Nephron progenitor cell (in vitro differentiated cells): ENCODE results near the gene ANKHD1.
A peak's percentile ranks its signal among the peaks of the same experiment; 100 is the strongest.

Experiments used
- DNase-seq: peaks from one replicate; pipeline ENCODE4 v3.0.0; 2021
- H3K27ac Mint-ChIP-seq: 2 replicates; pipeline ENCODE4 v1.8.0; 2021; ENCODE audit warnings: mild to moderate bottlenecking, moderate library complexity, mixed read lengths
- H3K27me3 Mint-ChIP-seq: 2 replicates; pipeline ENCODE4 v1.8.0; 2021; ENCODE audit warnings: mild to moderate bottlenecking, low read depth, mixed read lengths; ENCODE audit not compliant: poor library complexity
- H3K36me3 Mint-ChIP-seq: 2 replicates; pipeline ENCODE4 v1.8.0; 2021; ENCODE audit warnings: low read depth, mixed read lengths
- H3K4me1 Mint-ChIP-seq: 2 replicates; pipeline ENCODE4 v1.8.0; 2021; ENCODE audit warnings: mixed read lengths
- H3K4me3 Mint-ChIP-seq: 2 replicates; pipeline ENCODE4 v1.8.0; 2021; ENCODE audit warnings: mild to moderate bottlenecking, moderate library complexity, mixed read lengths
- H3K9me3 Mint-ChIP-seq: 2 replicates; pipeline ENCODE4 v1.8.0; 2021; ENCODE audit warnings: mild to moderate bottlenecking, moderate library complexity, mixed read lengths
- TF ChIP-seq, protein P1 (sequence below): fragments of 200-600 bp; sonication (generic); IDR thresholded peaks from 2 replicates; pipeline ENCODE4 v1.5.0; 2021; ENCODE audit warnings: antibody characterized with exemption

ANKHD1 gene

DNA sequence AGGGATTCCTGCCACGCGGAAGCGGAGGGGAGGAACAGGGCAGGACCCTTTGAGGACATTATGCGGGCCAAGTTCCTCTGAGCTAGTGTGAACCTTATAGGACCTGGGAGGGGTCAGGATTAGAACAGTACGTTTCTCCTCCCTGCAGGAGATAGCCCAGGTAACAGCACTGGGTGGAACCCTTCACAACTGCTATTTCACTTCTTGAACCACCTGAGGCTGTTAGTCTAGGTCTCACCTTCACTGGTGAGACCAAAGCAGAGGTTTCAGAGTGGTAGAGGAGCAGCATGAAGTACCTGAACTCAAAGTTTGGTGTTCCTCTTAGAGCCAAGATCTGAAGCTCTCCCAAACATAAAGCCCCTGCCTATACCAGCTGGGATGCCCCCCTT lies 146.7 kb downstream of the ANKHD1 start:
- TF ChIP-seq, protein P1, sequence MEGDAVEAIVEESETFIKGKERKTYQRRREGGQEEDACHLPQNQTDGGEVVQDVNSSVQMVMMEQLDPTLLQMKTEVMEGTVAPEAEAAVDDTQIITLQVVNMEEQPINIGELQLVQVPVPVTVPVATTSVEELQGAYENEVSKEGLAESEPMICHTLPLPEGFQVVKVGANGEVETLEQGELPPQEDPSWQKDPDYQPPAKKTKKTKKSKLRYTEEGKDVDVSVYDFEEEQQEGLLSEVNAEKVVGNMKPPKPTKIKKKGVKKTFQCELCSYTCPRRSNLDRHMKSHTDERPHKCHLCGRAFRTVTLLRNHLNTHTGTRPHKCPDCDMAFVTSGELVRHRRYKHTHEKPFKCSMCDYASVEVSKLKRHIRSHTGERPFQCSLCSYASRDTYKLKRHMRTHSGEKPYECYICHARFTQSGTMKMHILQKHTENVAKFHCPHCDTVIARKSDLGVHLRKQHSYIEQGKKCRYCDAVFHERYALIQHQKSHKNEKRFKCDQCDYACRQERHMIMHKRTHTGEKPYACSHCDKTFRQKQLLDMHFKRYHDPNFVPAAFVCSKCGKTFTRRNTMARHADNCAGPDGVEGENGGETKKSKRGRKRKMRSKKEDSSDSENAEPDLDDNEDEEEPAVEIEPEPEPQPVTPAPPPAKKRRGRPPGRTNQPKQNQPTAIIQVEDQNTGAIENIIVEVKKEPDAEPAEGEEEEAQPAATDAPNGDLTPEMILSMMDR, result no peak
- Mint-ChIP-seq H3K27ac (peak overlapping the region; percentile 92), H3K36me3 (peaks cover 50% of the 10 kb centered on the region), H3K9me3 (no peaks in the 10 kb centered on the region), H3K27me3 (no peaks in the 10 kb centered on the region), H3K4me1 (peaks cover 31% of the 10 kb centered on the region), H3K4me3 (peak overlapping the region; percentile 77)
- DNase-seq, result no peak

DNA sequence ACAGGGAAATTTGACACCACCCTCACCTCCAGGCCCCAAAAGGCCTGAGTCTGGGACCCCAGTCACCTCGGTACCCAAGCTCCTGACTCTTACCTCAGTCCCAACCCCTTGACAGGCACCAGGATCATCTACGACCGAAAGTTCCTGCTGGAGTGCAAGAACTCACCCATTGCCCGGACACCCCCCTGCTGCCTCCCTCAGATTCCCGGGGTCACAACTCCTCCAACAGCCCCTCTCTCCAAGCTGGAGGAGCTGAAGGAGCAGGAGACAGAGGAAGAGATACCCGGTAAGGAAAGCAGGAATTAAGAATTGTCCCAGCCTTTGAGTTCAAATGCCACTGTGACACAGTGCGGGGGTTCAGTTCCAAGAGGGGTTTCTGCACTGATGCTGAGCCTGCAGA lies 147.2 kb downstream of the ANKHD1 start:
- no peak overlapping the region for H3K27ac Mint-ChIP-seq
- H3K9me3 Mint-ChIP-seq, result no peaks in the 10 kb centered on the region
- H3K36me3 Mint-ChIP-seq, result peaks cover 48% of the 10 kb centered on the region
- TF ChIP-seq, protein P1, result no peak
- H3K27me3 Mint-ChIP-seq, result no peaks in the 10 kb centered on the region
- DNase-seq, result no peak
- H3K4me1 Mint-ChIP-seq, result peaks cover 36% of the 10 kb centered on the region
- H3K4me3 Mint-ChIP-seq, result peak overlapping the region; percentile 77

DNA sequence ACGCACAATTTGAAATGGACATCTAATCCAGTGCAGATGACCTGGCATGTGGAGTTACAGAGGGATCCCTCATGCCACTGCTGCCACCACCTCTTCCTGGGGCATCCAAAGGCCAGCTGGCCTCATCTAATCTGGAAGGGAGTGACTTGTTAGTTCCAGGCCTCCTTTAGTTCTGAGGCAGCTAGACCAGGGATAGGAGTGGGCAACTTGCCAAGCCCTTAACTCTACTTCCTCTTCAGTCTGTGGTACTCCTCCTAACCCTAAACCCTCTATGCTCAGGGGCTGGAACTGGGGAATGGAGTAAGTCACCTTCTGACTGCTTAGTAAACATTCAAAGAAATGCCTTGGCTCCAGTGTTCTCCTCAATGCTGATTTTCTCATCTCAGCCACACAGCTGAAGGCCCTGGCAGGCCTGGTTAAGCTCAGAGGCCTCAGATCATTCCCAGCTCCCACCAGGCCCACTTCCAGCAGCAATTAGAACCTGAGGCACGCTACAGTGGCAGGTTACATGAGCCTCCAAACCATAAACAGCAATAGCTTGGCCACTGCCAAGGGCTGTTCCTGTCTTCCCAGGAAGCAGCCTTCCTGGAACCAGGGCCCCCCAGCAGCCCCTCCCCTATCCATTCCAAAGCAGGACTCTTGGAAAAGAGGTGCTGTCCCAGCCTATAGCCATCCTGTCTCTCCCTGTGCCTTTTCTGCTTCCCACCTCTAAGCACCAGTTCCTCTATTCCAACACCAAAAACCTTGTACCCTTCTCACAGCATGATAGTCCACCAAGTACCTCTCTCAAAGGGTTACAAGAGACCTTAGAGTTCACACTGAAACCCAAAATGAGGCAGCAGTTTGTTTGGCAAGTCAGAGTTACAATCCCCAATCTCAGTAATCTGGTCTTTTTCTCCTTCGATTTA lies 147.9 kb downstream of the ANKHD1 start:
- Mint-ChIP-seq H3K4me3 (no peak overlapping the region), H3K4me1 (peaks cover 39% of the 10 kb centered on the region), H3K27ac (peak overlapping the region; percentile 93), H3K36me3 (peaks cover 45% of the 10 kb centered on the region), H3K27me3 (no peaks in the 10 kb centered on the region), H3K9me3 (no peaks in the 10 kb centered on the region)
- TF ChIP-seq, protein P1, result no peak
- no peak for DNase-seq

DNA sequence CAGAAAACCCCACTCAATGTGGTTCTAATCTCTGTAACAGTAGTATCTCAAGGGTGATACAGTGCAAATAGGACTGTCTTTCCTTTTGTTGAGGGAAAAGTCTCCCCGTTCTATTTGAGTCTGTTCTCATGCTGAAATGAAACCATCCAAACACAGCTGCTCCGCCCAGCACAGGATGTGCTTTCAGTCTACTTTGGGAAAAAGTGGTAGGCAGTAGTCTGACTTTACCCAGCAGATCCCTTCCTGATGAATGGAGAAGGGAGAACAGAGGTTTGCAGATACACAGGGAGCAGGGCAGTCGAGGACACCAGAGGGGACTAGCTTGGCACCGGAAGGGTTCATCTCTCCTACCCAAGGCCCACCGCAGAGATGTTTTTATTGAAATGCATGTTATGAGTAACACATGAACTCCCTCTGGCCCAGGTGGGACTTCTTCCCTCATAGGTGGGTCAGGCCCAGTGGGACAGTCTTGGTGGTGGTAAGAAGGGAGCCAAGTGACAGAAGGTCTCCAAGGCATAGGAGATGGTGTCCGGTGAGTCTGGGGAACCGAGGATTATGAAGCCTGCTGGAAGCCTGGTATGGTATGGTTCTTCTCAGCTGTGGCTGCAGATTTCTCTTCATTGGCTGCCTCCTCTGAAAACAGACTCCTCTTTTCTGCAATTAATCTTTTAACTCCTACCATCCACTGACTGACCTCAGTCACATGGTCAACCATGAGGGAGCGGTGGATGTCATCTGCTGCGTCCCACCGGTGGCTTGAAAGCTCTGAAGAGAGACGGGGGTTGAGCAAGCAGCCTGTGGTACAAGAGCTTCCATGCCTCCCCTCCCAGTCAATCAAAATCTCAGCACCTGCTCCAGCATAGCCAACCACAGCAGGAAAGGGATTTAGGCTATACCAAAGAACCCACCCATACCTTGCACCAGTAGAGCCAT lies 148.8 kb downstream of the ANKHD1 start:
- H3K9me3 Mint-ChIP-seq, result no peaks in the 10 kb centered on the region
- no peak for DNase-seq
- peaks cover 45% of the 10 kb centered on the region for H3K36me3 Mint-ChIP-seq
- TF ChIP-seq, protein P1, result no peak
- no peak overlapping the region for H3K27ac Mint-ChIP-seq
- H3K4me1 Mint-ChIP-seq, result peaks cover 44% of the 10 kb centered on the region
- H3K27me3 Mint-ChIP-seq, result no peaks in the 10 kb centered on the region
- H3K4me3 Mint-ChIP-seq, result no peak overlapping the region

DNA sequence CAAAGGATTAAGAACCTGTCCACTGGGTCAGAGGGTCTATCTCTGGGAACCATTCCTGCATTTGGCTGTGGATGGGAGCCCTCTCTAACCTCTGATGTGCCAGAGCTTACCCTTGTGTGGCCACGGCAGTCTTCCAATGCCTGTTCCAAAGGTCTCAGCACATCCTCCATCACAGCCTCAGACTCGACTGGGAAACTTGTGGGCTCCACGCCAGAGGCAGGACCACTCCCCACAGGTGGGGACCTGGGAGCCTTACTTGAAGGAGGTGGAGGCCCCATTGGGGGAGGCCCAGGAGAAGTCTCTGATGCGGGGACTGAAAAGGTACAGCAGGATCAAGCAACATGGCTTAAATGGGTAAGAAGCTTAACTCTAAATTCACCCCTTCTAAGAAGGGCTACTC lies 150.2 kb downstream of the ANKHD1 start:
- no peaks in the 10 kb centered on the region for H3K9me3 Mint-ChIP-seq
- H3K4me1 Mint-ChIP-seq, result peaks cover 47% of the 10 kb centered on the region
- H3K36me3 Mint-ChIP-seq, result peaks cover 48% of the 10 kb centered on the region
- H3K4me3 Mint-ChIP-seq, result no peak overlapping the region
- no peak overlapping the region for H3K27ac Mint-ChIP-seq
- DNase-seq, result no peak
- TF ChIP-seq, protein P1, result no peak
- H3K27me3 Mint-ChIP-seq, result no peaks in the 10 kb centered on the region
